ENCODE results near the gene FCN3. TPM values are rescaled to one million over a fixed set of nuclear protein-coding genes. Genes with fewer than 3 reads are reported as not detected.
A peak's percentile ranks its signal among the peaks of the same experiment; 100 is the strongest.

Gene FCN3
- total and polyA plus RNA-seq, 2 donors, result 4.5 TPM; not detected in 1

- Histone ChIP-seq H3K27ac (ENCODE audit: low read depth) (no peak overlapping the region), H3K4me3 (ENCODE audit: low read depth, low read length) (no peak overlapping the region), H3K4me1 (ENCODE audit: insufficient read depth) (no peaks in the 10 kb centered on the region), H3K36me3 (ENCODE audit: insufficient read depth) (no peaks in the 10 kb centered on the region)
- DNase-seq (ENCODE audit: extremely low spot score), result no peak
- 71% methylated on average over 11 of the region's 11 CpGs for WGBS
Observed at GRCh38 chr1:27364696-27365371, 9.8 kb downstream of the FCN3 start.

DNA sequence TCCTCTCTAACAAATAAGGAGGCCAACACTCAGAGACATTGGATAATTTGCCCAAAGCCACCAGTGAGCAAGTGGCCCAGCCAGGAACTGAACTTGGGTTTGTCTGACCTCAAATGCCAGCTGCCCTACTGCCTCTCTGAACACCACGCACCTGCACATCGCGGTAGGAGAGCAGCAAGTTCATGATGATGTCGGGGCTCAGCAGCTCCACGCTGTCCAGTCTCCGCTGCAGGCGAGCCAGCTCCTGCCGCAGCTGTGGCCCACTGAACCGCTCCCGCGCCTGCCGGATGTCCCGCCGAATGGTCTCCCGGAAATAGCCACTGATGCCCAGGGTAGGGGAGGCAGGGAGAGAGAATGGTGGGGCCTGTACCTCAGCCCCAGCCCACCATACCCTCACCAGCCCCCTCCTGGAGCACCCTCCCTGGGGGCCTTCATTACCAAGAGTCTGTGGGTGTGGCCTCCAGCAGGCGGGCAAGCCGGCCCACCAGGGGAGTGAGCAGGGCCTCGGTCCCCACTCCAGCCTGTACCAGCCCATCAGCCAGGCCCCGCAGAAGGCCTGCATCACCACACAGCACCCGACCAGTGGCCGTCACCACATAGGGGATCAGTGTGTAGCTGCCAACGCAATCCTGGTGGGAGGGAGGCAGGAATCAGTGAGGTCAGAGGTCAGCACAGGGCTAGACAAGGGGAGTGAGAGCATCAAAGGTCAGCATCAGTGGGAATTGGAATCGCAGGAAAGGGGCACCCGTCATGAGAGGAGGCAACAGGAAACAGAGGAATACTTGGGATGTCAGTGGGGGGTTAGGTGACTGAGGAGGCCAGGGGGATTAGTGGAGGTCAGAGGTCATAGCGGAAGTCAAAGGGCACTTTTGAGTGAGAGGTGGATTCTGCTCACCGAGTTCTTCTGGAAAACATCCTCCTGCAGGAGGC lies 10.6 kb downstream of the FCN3 start:
- Histone ChIP-seq H3K36me3 (ENCODE audit: insufficient read depth) (no peaks in the 10 kb centered on the region), H3K4me3 (ENCODE audit: low read depth, low read length) (no peak overlapping the region), H3K27ac (ENCODE audit: low read depth) (no peak overlapping the region), H3K4me1 (ENCODE audit: insufficient read depth) (no peaks in the 10 kb centered on the region)
- 85% methylated on average over 26 of the region's 26 CpGs for WGBS
- DNase-seq (ENCODE audit: extremely low spot score), result no peak

GRCh38 chr1:27361553-27361952 lies 13.1 kb downstream of the FCN3 start:
- WGBS, result 96% methylated on average over 8 of the region's 8 CpGs
- H3K4me1 ChIP-seq (ENCODE audit: insufficient read depth), result no peaks in the 10 kb centered on the region
- H3K4me3 ChIP-seq (ENCODE audit: low read depth, low read length), result no peak overlapping the region
- H3K27ac ChIP-seq (ENCODE audit: low read depth), result no peak overlapping the region
- no peaks in the 10 kb centered on the region for H3K36me3 ChIP-seq (ENCODE audit: insufficient read depth)
- no peak for DNase-seq (ENCODE audit: extremely low spot score)

DNA sequence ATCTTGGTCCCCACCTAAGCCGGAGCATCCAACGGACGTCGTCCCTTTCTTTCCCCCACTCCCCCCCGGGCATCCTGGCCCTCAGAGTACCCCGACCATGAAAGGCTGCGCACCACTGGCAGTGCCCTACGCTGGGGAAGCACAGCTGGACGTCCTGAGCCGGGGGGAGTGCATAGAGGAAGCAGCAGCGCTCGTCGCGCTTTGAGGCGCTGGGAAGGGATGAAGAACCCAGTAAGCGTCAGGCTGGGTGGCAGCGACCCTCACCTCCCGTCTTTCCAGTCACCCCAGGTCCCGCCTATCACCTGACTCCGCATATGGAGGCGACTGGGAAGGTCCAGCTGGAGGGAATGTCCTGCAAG lies 13.6 kb downstream of the FCN3 start:
- no peaks in the 10 kb centered on the region for H3K36me3 ChIP-seq (ENCODE audit: insufficient read depth)
- no peak for DNase-seq (ENCODE audit: extremely low spot score)
- no peaks in the 10 kb centered on the region for H3K4me1 ChIP-seq (ENCODE audit: insufficient read depth)
- 81% methylated on average over 21 of the region's 21 CpGs for WGBS
- H3K4me3 ChIP-seq (ENCODE audit: low read depth, low read length), result no peak overlapping the region
- no peak overlapping the region for H3K27ac ChIP-seq (ENCODE audit: low read depth)

DNA sequence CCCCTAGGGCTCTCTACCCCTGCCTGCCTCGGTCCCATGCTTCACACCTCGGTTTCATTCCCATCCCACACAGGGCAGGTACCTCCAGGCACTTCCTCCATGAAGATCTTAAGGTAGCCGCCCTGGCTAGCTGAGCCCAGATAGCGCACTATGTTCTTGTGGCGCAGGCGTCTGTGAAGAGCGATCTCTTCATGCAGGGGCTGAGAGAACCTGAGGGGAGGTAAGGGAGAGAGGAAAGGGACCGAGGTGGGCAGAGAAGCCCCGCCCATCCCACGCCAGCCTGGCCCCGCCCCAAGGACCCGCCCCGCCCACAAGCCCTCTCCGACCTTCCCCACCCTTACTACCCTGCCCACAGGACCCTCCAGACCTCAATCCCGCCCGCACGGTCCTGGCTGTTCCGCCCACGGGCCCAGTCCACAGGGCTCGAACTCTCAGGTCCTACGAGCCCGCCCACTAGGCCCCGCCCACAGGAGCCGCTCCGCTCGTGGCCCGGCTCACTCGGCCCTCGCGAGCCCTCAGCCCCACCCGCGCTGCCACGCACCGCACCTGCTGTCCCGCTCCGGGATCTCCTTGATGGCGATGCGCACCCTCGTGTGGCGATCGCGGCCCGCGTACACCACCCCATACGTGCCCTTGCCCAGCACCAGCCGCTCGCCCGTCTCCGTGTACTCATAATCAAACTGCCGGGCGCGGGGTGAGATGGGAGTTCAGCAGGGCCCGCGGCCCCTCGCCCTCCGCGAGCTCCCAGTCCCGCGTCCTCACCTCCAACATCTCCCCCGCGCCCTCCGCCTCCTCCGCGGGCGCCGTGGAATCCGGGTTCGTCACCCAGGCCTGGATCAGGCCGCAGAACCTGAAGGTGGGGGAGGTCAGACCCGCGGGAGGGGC lies 14.2 kb downstream of the FCN3 start:
- Histone ChIP-seq H3K36me3 (ENCODE audit: insufficient read depth) (no peaks in the 10 kb centered on the region), H3K27ac (ENCODE audit: low read depth) (no peak overlapping the region), H3K4me3 (ENCODE audit: low read depth, low read length) (no peak overlapping the region), H3K4me1 (ENCODE audit: insufficient read depth) (no peaks in the 10 kb centered on the region)
- no peak for DNase-seq (ENCODE audit: extremely low spot score)
- 41% methylated on average over 71 of the region's 71 CpGs for WGBS

- 74% methylated on average over 9 of the region's 9 CpGs for WGBS
- no peak for DNase-seq (ENCODE audit: extremely low spot score)
- Histone ChIP-seq H3K27ac (ENCODE audit: low read depth) (no peak overlapping the region), H3K4me1 (ENCODE audit: insufficient read depth) (no peaks in the 10 kb centered on the region), H3K4me3 (ENCODE audit: low read depth, low read length) (no peak overlapping the region), H3K36me3 (ENCODE audit: insufficient read depth) (no peaks in the 10 kb centered on the region)
Observed at GRCh38 chr1:27359822-27360158, 14.8 kb downstream of the FCN3 start.

- Histone ChIP-seq H3K4me1 (ENCODE audit: insufficient read depth) (no peaks in the 10 kb centered on the region), H3K4me3 (ENCODE audit: low read depth, low read length) (no peak overlapping the region), H3K36me3 (ENCODE audit: insufficient read depth) (no peaks in the 10 kb centered on the region), H3K27ac (ENCODE audit: low read depth) (no peak overlapping the region)
- DNase-seq (ENCODE audit: extremely low spot score), result no peak
- 99% methylated on average over 5 of the region's 5 CpGs for WGBS
Observed at GRCh38 chr1:27358928-27359313, 15.7 kb downstream of the FCN3 start.

DNA sequence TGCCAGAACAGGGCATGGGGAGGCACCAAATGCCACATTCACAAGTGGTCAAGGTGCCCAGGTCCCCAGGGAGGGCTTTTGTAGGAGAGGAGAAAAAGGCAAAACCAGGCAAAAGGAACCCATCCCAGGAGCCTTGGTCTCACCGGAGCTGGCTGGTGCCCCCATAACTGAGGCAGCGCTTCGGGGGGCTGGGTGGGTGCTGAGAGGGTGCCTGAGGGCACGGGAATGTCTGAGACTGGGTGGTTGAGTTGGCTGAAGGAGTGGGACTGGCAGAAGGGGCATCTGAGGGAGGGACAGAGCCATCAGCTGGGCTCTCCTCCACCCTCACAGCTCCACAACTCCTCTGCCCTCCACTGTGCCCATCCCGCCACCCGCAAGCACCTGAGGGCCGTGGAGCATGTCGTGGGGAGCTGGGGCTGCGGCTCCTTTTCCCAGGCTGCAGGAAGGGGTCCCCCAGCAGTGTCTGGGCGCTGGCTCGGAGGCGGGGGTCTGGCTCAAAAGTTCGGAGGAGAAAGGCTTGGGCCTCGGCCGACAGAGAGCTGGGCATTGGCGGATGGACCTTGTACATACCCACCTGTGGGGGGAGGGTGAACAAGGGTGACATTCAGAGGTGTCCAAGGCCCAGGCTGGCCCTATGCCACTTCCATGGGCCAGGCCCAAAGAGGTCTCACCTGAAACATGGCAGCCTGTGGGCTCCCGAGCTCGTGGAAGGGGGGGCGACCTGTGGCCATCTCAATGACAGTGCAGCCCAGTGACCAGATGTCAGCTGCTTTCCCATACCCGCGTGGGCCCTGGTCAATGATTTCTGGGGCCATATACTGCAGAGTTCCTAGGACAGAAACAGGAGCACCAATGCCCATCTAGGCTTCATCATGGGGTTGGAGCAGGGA lies 16.3 kb downstream of the FCN3 start:
- H3K27ac ChIP-seq (ENCODE audit: low read depth), result no peak overlapping the region
- no peaks in the 10 kb centered on the region for H3K36me3 ChIP-seq (ENCODE audit: insufficient read depth)
- H3K4me3 ChIP-seq (ENCODE audit: low read depth, low read length), result no peak overlapping the region
- WGBS, result 97% methylated on average over 21 of the region's 21 CpGs
- H3K4me1 ChIP-seq (ENCODE audit: insufficient read depth), result no peaks in the 10 kb centered on the region
- no peak for DNase-seq (ENCODE audit: extremely low spot score)

DNA sequence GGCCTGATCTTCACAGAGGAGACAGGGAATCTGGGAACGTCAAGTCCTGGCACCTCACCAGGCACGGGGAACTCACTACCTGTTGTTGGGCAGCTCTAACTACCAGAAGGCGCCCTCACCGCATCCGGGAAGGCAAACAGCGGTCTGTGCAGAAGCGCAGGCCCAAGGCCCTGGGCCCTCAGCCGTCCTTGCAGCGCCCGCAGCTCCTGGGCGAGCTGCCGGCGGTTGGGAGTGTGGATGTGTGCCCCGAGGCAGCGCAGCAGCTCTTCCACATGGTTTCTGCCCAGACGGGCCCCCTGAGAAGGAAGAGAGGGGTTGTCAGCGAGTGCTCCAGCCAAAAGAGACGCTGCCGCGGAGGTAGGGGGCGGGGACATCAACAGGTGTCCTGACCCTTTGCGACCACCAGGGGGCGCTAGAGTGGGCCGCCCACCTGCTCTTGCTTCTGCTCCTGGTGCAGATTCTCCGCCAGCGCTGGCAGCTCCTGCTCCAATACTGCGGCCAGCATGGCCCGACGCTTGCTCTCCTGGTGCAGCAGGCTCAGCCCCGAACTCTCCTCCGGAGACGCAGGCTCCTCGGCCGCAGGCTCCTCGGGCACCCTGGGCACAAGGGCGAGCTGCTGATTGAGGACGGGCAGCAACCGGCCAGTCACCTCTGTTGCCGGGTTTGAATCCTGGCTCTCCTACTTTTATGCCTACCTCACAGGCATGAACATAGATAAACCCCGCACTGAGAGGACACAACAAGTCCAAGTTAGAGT lies 17.2 kb downstream of the FCN3 start:
- WGBS, result 39% methylated on average over 40 of the region's 40 CpGs
- no peaks in the 10 kb centered on the region for H3K36me3 ChIP-seq (ENCODE audit: insufficient read depth)
- DNase-seq (ENCODE audit: extremely low spot score), result no peak
- no peaks in the 10 kb centered on the region for H3K4me1 ChIP-seq (ENCODE audit: insufficient read depth)
- no peak overlapping the region for H3K4me3 ChIP-seq (ENCODE audit: low read depth, low read length)
- peak overlapping the region; percentile 47 for H3K27ac ChIP-seq (ENCODE audit: low read depth)

DNA sequence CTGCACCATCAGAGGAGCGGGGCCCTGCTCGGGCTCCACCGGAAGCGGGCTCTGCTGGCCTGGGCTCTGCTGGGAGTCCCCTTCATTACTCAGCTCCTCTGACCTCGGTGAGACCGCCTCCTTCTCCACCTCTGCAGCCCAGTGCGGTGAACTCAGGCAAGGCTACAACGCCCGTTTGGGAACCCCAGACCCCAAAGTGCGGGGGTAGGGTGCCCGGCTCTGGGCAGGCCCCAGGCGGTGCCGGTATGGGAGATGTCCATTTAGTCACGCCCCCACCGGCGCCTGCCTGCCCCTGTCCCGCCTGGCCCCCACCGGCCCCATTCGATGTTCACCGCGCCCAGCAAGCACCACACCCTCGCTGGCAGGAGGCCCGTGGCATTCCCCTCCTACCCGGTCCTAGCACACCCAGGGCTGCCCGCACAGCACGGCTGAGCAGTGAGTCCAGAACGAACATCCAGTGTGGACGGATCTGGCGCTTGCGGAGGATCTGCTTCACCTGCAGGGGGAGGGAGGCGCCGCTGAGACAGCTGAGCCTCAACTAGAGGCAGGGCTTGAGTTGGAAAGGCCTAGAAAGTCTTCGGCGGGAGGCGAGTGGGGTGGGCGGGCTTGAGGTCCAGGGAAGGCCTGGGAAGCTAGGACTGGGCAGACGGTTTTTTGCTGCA lies 17.9 kb downstream of the FCN3 start:
- Histone ChIP-seq H3K27ac (ENCODE audit: low read depth) (no peak overlapping the region), H3K36me3 (ENCODE audit: insufficient read depth) (no peaks in the 10 kb centered on the region), H3K4me3 (ENCODE audit: low read depth, low read length) (no peak overlapping the region), H3K4me1 (ENCODE audit: insufficient read depth) (no peaks in the 10 kb centered on the region)
- WGBS, result 76% methylated on average over 37 of the region's 37 CpGs
- DNase-seq (ENCODE audit: extremely low spot score), result no peak

DNA sequence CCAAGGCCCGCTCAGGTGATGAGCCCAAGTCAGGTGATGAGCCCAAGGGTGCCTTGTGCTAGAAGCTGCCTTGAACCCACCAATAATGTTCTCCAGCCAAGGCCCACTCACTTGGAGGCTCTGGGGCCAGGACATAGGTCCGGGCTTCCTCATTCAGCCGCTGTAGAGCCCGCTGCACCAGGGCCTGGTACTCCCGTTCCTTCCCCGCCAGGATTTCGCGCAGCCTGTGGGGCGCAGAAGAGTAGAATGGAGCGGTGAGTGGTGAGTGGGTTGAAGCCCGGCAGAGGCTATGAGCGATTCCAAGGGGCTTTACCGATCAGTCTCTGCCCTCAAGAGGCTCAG lies 18.4 kb downstream of the FCN3 start:
- Histone ChIP-seq H3K4me3 (ENCODE audit: low read depth, low read length) (no peak overlapping the region), H3K27ac (ENCODE audit: low read depth) (no peak overlapping the region), H3K36me3 (ENCODE audit: insufficient read depth) (no peaks in the 10 kb centered on the region), H3K4me1 (ENCODE audit: insufficient read depth) (no peaks in the 10 kb centered on the region)
- DNase-seq (ENCODE audit: extremely low spot score), result no peak
- WGBS, result 87% methylated on average over 13 of the region's 13 CpGs

DNA sequence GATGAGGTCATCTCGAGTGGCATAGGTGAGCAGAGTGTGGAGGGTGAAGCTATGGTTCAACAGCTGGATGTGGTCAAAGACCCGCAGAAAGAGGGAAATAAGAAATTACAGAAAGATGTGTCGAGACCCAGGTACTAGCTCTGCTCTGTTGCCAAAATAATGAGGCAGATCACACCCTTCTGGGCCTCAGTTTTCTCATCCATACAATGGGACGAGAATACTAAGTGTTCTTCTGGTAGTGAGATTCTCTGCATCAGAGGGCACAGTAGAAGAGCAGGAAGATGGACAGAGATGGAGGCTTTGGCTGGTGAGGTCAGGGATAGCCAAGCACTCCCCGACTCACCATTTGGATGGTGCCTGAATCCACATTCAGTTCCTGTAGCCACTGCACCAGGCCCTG lies 18.9 kb downstream of the FCN3 start:
- Histone ChIP-seq H3K4me1 (ENCODE audit: insufficient read depth) (no peaks in the 10 kb centered on the region), H3K36me3 (ENCODE audit: insufficient read depth) (no peaks in the 10 kb centered on the region), H3K27ac (ENCODE audit: low read depth) (no peak overlapping the region), H3K4me3 (ENCODE audit: low read depth, low read length) (no peak overlapping the region)
- DNase-seq (ENCODE audit: extremely low spot score), result no peak
- WGBS, result 94% methylated on average over 5 of the region's 5 CpGs
